ENCODE measurements around the gene ITGA4. TPM values are rescaled to one million over a fixed set of nuclear protein-coding genes. Genes with fewer than 3 reads are reported as not detected.

Gene ITGA4
- total and polyA plus RNA-seq, 4 donors, result 0.73 to 71.0 (median 14.4) TPM

DNA sequence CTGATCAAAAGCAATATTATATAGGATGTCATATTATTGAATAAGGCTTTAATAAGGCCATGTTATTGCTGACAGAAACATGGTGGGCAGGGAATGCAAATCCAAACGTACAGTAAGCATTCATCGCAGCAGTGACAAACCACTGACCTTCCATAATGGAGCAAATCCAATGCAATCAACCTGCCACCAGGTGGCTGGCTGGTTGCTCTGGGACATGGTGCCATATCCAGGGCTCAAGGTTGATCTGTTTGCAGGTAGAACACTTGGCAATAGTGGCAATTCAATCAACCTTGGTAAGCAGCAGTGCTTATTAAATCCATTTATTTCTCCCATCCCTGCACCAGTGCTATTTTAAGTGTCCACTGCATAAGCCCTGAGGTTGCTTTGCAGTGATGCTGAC lies 124.3 kb downstream of the ITGA4 start:
- ATAC-seq (ENCODE audit: insufficient read depth, low FRiP score) (no peak), DNase-seq (no peak)
- Histone ChIP-seq H3K4me3 (no peak overlapping the region), H3K9ac (ENCODE audit: insufficient read depth in 1 of 2, low read length in 2 of 2) (no peak overlapping the region), H3K4me1 (ENCODE audit: control insufficient read depth in 5 of 5, insufficient read depth in 5 of 5, low read length in 5 of 5) (peaks cover 0 to 2% (median 0%) of the 10 kb centered on the region in 5 donors), H3K9me3 (ENCODE audit: control insufficient read depth in 4 of 4, insufficient read depth in 3 of 4, low read length in 3 of 4) (peaks cover 0 to 3% (median 0%) of the 10 kb centered on the region in 4 donors), H3K27ac (ENCODE audit: low read depth in 1 of 2, low read length in 1 of 2) (no peak overlapping the region), H3K27me3 (ENCODE audit: control insufficient read depth in 3 of 3, insufficient read depth in 3 of 3, low read length in 2 of 3) (no peaks in the 10 kb centered on the region), H3K36me3 (ENCODE audit: control insufficient read depth in 4 of 4, insufficient read depth in 4 of 4, low read length in 4 of 4) (no peaks in the 10 kb centered on the region)
- 84 to 92% methylated on average over 2 of the region's 2 CpGs for WGBS, 2 donors
- no peak for TF ChIP-seq CTCF (IDR thresholded peaks at IDR 0.05; ENCODE audit: control extremely low read depth, extremely low read depth)

GRCh38 chr2:181585732-181586131 lies 128.5 kb downstream of the ITGA4 start:
- Histone ChIP-seq H3K4me3 (no peak overlapping the region), H3K4me1 (ENCODE audit: control insufficient read depth in 5 of 5, insufficient read depth in 5 of 5, low read length in 5 of 5) (peaks cover 0 to 4% (median 0%) of the 10 kb centered on the region in 5 donors), H3K27me3 (ENCODE audit: control insufficient read depth in 3 of 3, insufficient read depth in 3 of 3, low read length in 2 of 3) (no peaks in the 10 kb centered on the region), H3K9me3 (ENCODE audit: control insufficient read depth in 4 of 4, insufficient read depth in 3 of 4, low read length in 3 of 4) (no peaks in the 10 kb centered on the region), H3K27ac (ENCODE audit: low read depth in 1 of 2, low read length in 1 of 2) (no peak overlapping the region), H3K9ac (ENCODE audit: insufficient read depth in 1 of 2, low read length in 2 of 2) (no peak overlapping the region), H3K36me3 (ENCODE audit: control insufficient read depth in 4 of 4, insufficient read depth in 4 of 4, low read length in 4 of 4) (no peaks in the 10 kb centered on the region)
- no peak for TF ChIP-seq CTCF (IDR thresholded peaks at IDR 0.05; ENCODE audit: control extremely low read depth, extremely low read depth)
- ATAC-seq (ENCODE audit: insufficient read depth, low FRiP score) (no peak), DNase-seq (no peak)
- 66 to 73% methylated on average over 3 of the region's 3 CpGs for WGBS, 2 donors

Other genes starting within 250 kb of the ITGA4 start
- gene CERKL, start 199.7 kb downstream of the ITGA4 start, total RNA-seq, result 10 to 100 TPM in 1 of 2 donors, 1 to 10 TPM in 1; 3.3 to 12.0 TPM
- gene CERKL, start 199.7 kb downstream of the ITGA4 start, polyA plus RNA-seq, result 1 to 10 TPM; 1.3 to 1.8 TPM
- under 1 TPM in 1 of 2 donors, not detected in 1; 0.82 TPM for gene NEUROD1, start 223.1 kb downstream of the ITGA4 start, total RNA-seq
- not detected for gene NEUROD1, start 223.1 kb downstream of the ITGA4 start, polyA plus RNA-seq

Measured in lung (tissue), 12 donors.